K562 (cell line): Measurements from ENCODE around the gene INSIG1. TPM values are rescaled to one million over a fixed set of nuclear protein-coding genes. Genes with fewer than 3 reads are reported as not detected.

ENCODE experiments used
- ATAC-seq: fragments of 200-7000 bp; cut with Tn5 transposase; 3 replicates; pipeline ENCODE4 v1.9.1; 2020; ENCODE audit warnings: moderate library complexity
- BruUV-seq: library from RNA; stranded (reverse); fragments of 400-500 nt; replicated peaks from 2 replicates; lab custom pipeline; 2021; lab: Mats Ljungman, UMichigan
- CTCF ChIA-PET: fragments of 300-600 bp; formaldehyde crosslinking; extraction: SDS; loops from one replicate; lab custom pipeline; 2021; ENCODE audit warnings: low intra/inter-chr PET ratio; lab: Yijun Ruan, JAX
- POLR2A ChIA-PET: fragments of 300-600, 350-650 bp; sonication (Branson Sonifier 250); formaldehyde crosslinking; extraction: SDS; loops from one replicate; lab custom pipeline; 2021; ENCODE audit warnings: antibody characterized with exemption, inconsistent platforms; lab: Yijun Ruan, JAX
- DNase-seq, 4 experiments: peaks; one replicate each; pipeline versions ENCODE4 v3.0.0 to v3.0.0-alpha.2; 2011 to 2018; ENCODE audit warnings: low spot score in 3 of 4, mixed read lengths in 3 of 4; ENCODE audit errors: extremely low read depth in 1 of 4
- FAIRE-seq: peaks from 2 replicates; lab custom pipeline; 2011; peaks lifted over from hg19 to GRCh38; lab: Jason Lieb, UNC
- H2AFZ ChIP-seq: 2 replicates; pipeline ENCODE4 v1.6.0; 2011; ENCODE audit warnings: low read depth, low read length, control low read depth, inconsistent platforms
- H3K27ac ChIP-seq: fragments of 200-600 bp; 3 replicates; pipeline ENCODE4 v1.8.0; 2011; ENCODE audit warnings: low read depth, mild to moderate bottlenecking, control low read depth, inconsistent platforms, low read length, moderate library complexity, mixed read lengths; ENCODE audit errors: extremely low read depth
- H3K27me3 ChIP-seq, 2 experiments: fragments of 300-600 bp in 1 of 2; 2 replicates in 1 of 2; 3 replicates in 1 of 2; pipeline versions ENCODE4 v1.6.0 to v1.8.0; 2011; ENCODE audit warnings: inconsistent platforms in 2 of 2, low read length in 2 of 2, mild to moderate bottlenecking in 1 of 2, mixed read lengths in 1 of 2, moderate library complexity in 1 of 2; ENCODE audit not compliant: control insufficient read depth in 2 of 2, insufficient read depth in 2 of 2
- H3K36me3 ChIP-seq: fragments of 300-600 bp; 3 replicates; pipeline ENCODE4 v1.8.0; 2011; ENCODE audit warnings: mild to moderate bottlenecking, low read length, inconsistent platforms; ENCODE audit not compliant: control insufficient read depth, insufficient read depth
- H3K4me1 ChIP-seq, 2 experiments: fragments of 200-600 bp in 1 of 2; replicated peaks in 1 of 2; 2 replicates in 1 of 2; 3 replicates in 1 of 2; pipeline versions ENCODE4 v1.5.1 to v1.8.0; 2011; ENCODE audit warnings: inconsistent platforms in 2 of 2, low read length in 2 of 2, mild to moderate bottlenecking in 1 of 2, mixed read lengths in 1 of 2, moderate library complexity in 1 of 2; ENCODE audit not compliant: control insufficient read depth in 2 of 2, insufficient read depth in 2 of 2
- H3K4me2 ChIP-seq: 2 replicates; pipeline ENCODE4 v1.6.1; 2011; ENCODE audit warnings: low read length, control low read depth, inconsistent platforms, mixed read lengths; ENCODE audit not compliant: insufficient read depth
- H3K4me3 ChIP-seq: fragments of 200-600 bp; sonication (generic), shearing (Covaris generic); 2 replicates; pipeline ENCODE4 v1.5.1; 2016; ENCODE audit warnings: control low read depth, inconsistent platforms
- H3K79me2 ChIP-seq: fragments of 200-600 bp; 3 replicates; pipeline ENCODE4 v1.8.0; 2011; ENCODE audit warnings: low read length, inconsistent platforms; ENCODE audit not compliant: control insufficient read depth, insufficient read depth
- H3K9ac ChIP-seq, 2 experiments: 2 replicates each; pipeline versions ENCODE4 v1.6.0 to v1.6.1; 2011; ENCODE audit warnings: low read depth in 2 of 2, low read length in 2 of 2, control low read depth in 1 of 2, inconsistent platforms in 1 of 2, mild to moderate bottlenecking in 1 of 2, mixed read lengths in 1 of 2; ENCODE audit not compliant: insufficient read depth in 1 of 2
- H3K9me1 ChIP-seq: one replicate; pipeline ENCODE4 v1.6.0; 2011; ENCODE audit warnings: inconsistent platforms, mild to moderate bottlenecking, low read length, moderate library complexity; ENCODE audit not compliant: control insufficient read depth, insufficient read depth
- H3K9me3 ChIP-seq: replicated peaks from 2 replicates; pipeline ENCODE4 v1.5.1; 2011; ENCODE audit warnings: low read depth, low read length, inconsistent platforms; ENCODE audit not compliant: control insufficient read depth, insufficient read depth
- H4K20me1 ChIP-seq: replicated peaks from 2 replicates; pipeline ENCODE4 v1.6.1; 2011; ENCODE audit warnings: low read length, inconsistent platforms, mixed read lengths; ENCODE audit not compliant: control insufficient read depth, insufficient read depth
- ATF4 ChIP-seq: fragments of 450-650 bp; formaldehyde crosslinking; IDR thresholded peaks from 2 replicates; pipeline ENCODE4 v1.4.0; 2022; ENCODE audit warnings: mild to moderate bottlenecking, moderate library complexity
- EP300 ChIP-seq: IDR thresholded peaks from 2 replicates; pipeline ENCODE4 v1.6.1; 2012; ENCODE audit warnings: low read length, improper control_type of control experiment
- FOSL1 ChIP-seq: fragments of 200-800 bp; sonication (Bioruptor generic); conservative IDR thresholded peaks from 2 replicates; pipeline ENCODE4 v1.6.1; 2016; ENCODE audit warnings: missing genetic modification characterization, missing compliant biosample characterization
- JUN ChIP-seq, 2 experiments: sonication (generic) in 1 of 2; formaldehyde crosslinking in 1 of 2; IDR thresholded peaks; 2 replicates each; pipeline versions ENCODE4 v1.6.1 to v1.8.0; 2012 to 2022; ENCODE audit warnings: borderline replicate concordance in 2 of 2, mild to moderate bottlenecking in 2 of 2, improper control_type of control experiment in 1 of 2, low read depth in 1 of 2, low read length in 1 of 2, missing genetic modification reagents in 1 of 2
- MTA2 ChIP-seq: fragments of 450-650 bp; IDR thresholded peaks from 2 replicates; pipeline ENCODE4 v1.6.1; 2016; ENCODE audit warnings: low read depth
- PHTF2 ChIP-seq: fragments of 250-450 bp; sonication (Bioruptor Pico); IDR thresholded peaks from 2 replicates; pipeline ENCODE4 v1.5.0; 2021; ENCODE audit warnings: mild to moderate bottlenecking
- RBM14 ChIP-seq: fragments of 200-400 bp; formaldehyde crosslinking; IDR thresholded peaks from 2 replicates; pipeline ENCODE4 v1.6.1; 2018; ENCODE audit warnings: low read depth, mild to moderate bottlenecking, low read length, moderate library complexity, borderline replicate concordance; ENCODE audit not compliant: insufficient read depth
- RNF2 ChIP-seq: sonication (generic); IDR thresholded peaks from 2 replicates; pipeline ENCODE4 v1.6.1; 2016
- RREB1 ChIP-seq: fragments of 250-450 bp; sonication (Bioruptor Pico); IDR thresholded peaks from 2 replicates; pipeline ENCODE4 v1.4.0; 2020
- SMAD2 ChIP-seq: fragments of 150-350 bp; IDR thresholded peaks from 2 replicates; pipeline ENCODE4 v1.6.1; 2014; ENCODE audit warnings: low read depth, mild to moderate bottlenecking, low read length
- STAG1 ChIP-seq: sonication (generic); formaldehyde crosslinking; IDR thresholded peaks from 2 replicates; pipeline ENCODE4 v1.5.0; 2020; ENCODE audit warnings: missing genetic modification reagents, borderline replicate concordance
- TBP ChIP-seq: optimal IDR thresholded peaks from 2 replicates; pipeline ENCODE3; 2011; ENCODE audit warnings: low read depth, low read length, improper control_type of control experiment
- TEAD4 ChIP-seq, 2 experiments: sonication (generic) in 1 of 2; formaldehyde crosslinking in 1 of 2; IDR thresholded peaks; 2 replicates each; pipeline versions ENCODE4 v1.6.1 to v1.8.0; 2012 to 2022; ENCODE audit warnings: borderline replicate concordance in 1 of 2, inconsistent platforms in 1 of 2, low read length in 1 of 2, mild to moderate bottlenecking in 1 of 2, missing genetic modification reagents in 1 of 2
- ZKSCAN8 ChIP-seq: fragments of 200-800 bp; sonication (Bioruptor generic); IDR thresholded peaks from 2 replicates; pipeline ENCODE4 v1.6.1; 2016; ENCODE audit warnings: missing genetic modification characterization, missing compliant biosample characterization
- ZNF311 ChIP-seq: fragments of 250-450 bp; sonication (Bioruptor Pico); IDR thresholded peaks from 2 replicates; pipeline ENCODE4 v1.4.0; 2020; ENCODE audit warnings: mild to moderate bottlenecking, moderate library complexity
- WGBS: fragments of 100-300 bp; shearing (Covaris generic); methylation state at CpG from one replicate; pipeline ENCODE4 v1.1.6; 2016; ENCODE audit warnings: low coverage, mixed read lengths; ENCODE audit not compliant: insufficient coverage; ENCODE audit errors: missing lambda C conversion rate; 5-methylcytosine and 5-hydroxymethylcytosine counted together
- in situ Hi-C: fragments of 300-500 bp; cut with MboI; formaldehyde crosslinking; loops from 4 replicates; pipeline ENCODE4 v1.15.0; 2018; ENCODE audit warnings: inconsistent platforms, mixed read lengths
- intact Hi-C: fragments of 100-400 bp; cut with micrococcal nuclease; formaldehyde crosslinking; loops from 2 replicates; pipeline ENCODE4 v1.14.2; 2022
- polyA plus RNA-seq, 8 experiments: library from polyadenylated mRNA; depleted of rRNA in 4 of 8; stranded (reverse) in 5 of 8; unstranded in 3 of 8; fragments of >200 nt; fragmentation: Nextera tagmentation in 2 of 8; fragmentation: Illumina TruSeq in 1 of 8; extraction: Ambion mirVana in 2 of 8; extraction: Trizol in 1 of 8; gene quantifications; 2 replicates each; pipeline versions ENCODE4 v1.2.1 to v1.2.3, GENCODE V29; 2011 to 2014; ENCODE audit warnings: inconsistent platforms in 1 of 8, missing spikeins in 1 of 8
- total RNA-seq, 7 experiments: library from RNA; depleted of rRNA in 6 of 7; stranded (reverse); fragments of >200 nt in 6 of 7; fragmentation: Illumina TruSeq in 2 of 7; extraction: Trizol in 2 of 7; gene quantifications; 2 replicates each; pipeline versions ENCODE4 v1.2.1 to v1.2.3, GENCODE V29; 2011 to 2021; ENCODE audit warnings: low replicate concordance in 1 of 7

INSIG1 gene
- total and polyA plus RNA-seq, 9 of the 15 experiments (the other 6 are each of a cell fraction or from before 2014, with no cell fraction given), result 57.1 to 787 (median 238) TPM

GRCh38 chr7:155277385-155277994 lies 20.2 kb upstream of the INSIG1 start:
- Histone ChIP-seq H3K79me2 (no peaks in the 10 kb centered on the region), H3K9me3 (no peaks in the 10 kb centered on the region), H3K4me2 (peak overlapping the region; percentile 7; the same call in 1 of the 2 replicates), H2AFZ (no peak overlapping the region), H3K9ac (no peak overlapping the region), H3K4me1 (peaks cover 0 to 11% of the 10 kb centered on the region in 2 experiments; a peak in 4 of 5 replicates), H3K27me3 (peaks cover 69 to 89% of the 10 kb centered on the region in 2 experiments), H3K4me3 (no peak overlapping the region), H4K20me1 (no peaks in the 10 kb centered on the region; the same call in 1 of the 2 replicates), H3K9me1 (no peaks in the 10 kb centered on the region), H3K36me3 (no peaks in the 10 kb centered on the region), H3K27ac (no peak overlapping the region)
- DNase-seq (peak in 1 of 4 experiments; percentile 41), FAIRE-seq (no peak), ATAC-seq (peak; percentile 34)
- BruUV-seq, result no TSS peak
- 13% methylated on average over 10 of the region's 10 CpGs for whole genome bisulfite sequencing
- intact Hi-C loops (no loop called here), in situ Hi-C loops (no loop called here)
- POLR2A ChIA-PET, result interaction anchor here (0.8 to 2.0 kb wide), 5 partner anchors 10 to 25 kb away, joined by 3 to 7 read pairs (median 4); partner anchors contain the start of gene INSIG1
- CTCF ChIA-PET, result no interaction called here
- TF ChIP-seq ZKSCAN8 (peak; percentile 31; the same call in 1 of the 2 replicates), ZNF311 (CRISPR knock-in tag) (no peak), SMAD2 (no peak), TBP (no peak), PHTF2 (no peak), JUN (IDR thresholded peaks at IDR 0.05; ENCODE audit: borderline replicate concordance, low read depth, low read length) (peak; percentile 56; the same call in 1 of the 2 replicates), JUN (CRISPR knock-in tag; IDR thresholded peaks at IDR 0.05; ENCODE audit: borderline replicate concordance) (no peak), STAG1 (CRISPR knock-in tag) (no peak), EP300 (no peak), RNF2 (peak; percentile 24; the same call in 1 of the 2 replicates), TEAD4 (IDR thresholded peaks at IDR 0.05; ENCODE audit: low read length) (no peak), TEAD4 (CRISPR knock-in tag; IDR thresholded peaks at IDR 0.05; ENCODE audit: borderline replicate concordance) (no peak), FOSL1 (tag) (peak; percentile 87), RREB1 (CRISPR knock-in tag) (no peak), MTA2 (no peak), RBM14 (no peak), ATF4 (CRISPR knock-in tag) (no peak)
